Measurements from ENCODE around the gene TBK1.

DNA sequence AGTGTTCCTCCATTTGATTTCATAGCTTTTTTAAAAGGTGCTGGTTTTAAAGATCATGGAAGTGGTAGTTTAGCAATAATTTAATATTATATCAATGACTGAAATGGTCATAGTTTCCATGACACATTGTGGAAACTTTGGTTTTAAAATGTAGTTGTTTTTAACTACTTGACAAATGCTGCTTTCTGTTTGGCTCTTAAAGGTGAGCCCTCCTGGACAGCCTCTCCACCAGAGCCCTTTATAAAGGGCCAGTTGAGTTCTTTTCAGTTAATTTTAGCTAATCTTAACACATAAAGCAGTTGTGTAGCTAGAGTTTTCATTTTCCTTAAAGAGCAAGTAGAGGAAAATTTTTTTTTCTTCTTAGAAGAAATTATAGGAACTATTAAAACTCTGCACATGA is 33.7 kb upstream of the TBK1 start:
- TF ChIP-seq, protein P1, sequence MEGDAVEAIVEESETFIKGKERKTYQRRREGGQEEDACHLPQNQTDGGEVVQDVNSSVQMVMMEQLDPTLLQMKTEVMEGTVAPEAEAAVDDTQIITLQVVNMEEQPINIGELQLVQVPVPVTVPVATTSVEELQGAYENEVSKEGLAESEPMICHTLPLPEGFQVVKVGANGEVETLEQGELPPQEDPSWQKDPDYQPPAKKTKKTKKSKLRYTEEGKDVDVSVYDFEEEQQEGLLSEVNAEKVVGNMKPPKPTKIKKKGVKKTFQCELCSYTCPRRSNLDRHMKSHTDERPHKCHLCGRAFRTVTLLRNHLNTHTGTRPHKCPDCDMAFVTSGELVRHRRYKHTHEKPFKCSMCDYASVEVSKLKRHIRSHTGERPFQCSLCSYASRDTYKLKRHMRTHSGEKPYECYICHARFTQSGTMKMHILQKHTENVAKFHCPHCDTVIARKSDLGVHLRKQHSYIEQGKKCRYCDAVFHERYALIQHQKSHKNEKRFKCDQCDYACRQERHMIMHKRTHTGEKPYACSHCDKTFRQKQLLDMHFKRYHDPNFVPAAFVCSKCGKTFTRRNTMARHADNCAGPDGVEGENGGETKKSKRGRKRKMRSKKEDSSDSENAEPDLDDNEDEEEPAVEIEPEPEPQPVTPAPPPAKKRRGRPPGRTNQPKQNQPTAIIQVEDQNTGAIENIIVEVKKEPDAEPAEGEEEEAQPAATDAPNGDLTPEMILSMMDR (IDR thresholded peaks at IDR 0.05), result no peak
- TF ChIP-seq POLR2AphosphoS5 (IDR thresholded peaks at IDR 0.05; ENCODE audit: insufficient read depth in 1 of 2, low read depth in 1 of 2) (no peak), POLR2A (IDR thresholded peaks at IDR 0.05) (no peak)
